Superior temporal gyrus (tissue), 1 donor: ENCODE results near the gene TIMM9.
"Not testable (repeated sequence)": the region's sequence is repeated elsewhere in the genome, so short reads cannot be mapped to it uniquely, and the experiment has no call there.

ENCODE experiments used
- DNase-seq: peaks from one replicate; pipeline ENCODE4 v3.0.0-alpha.2; 2016; ENCODE audit errors: extremely low spot score

TIMM9 gene

DNA sequence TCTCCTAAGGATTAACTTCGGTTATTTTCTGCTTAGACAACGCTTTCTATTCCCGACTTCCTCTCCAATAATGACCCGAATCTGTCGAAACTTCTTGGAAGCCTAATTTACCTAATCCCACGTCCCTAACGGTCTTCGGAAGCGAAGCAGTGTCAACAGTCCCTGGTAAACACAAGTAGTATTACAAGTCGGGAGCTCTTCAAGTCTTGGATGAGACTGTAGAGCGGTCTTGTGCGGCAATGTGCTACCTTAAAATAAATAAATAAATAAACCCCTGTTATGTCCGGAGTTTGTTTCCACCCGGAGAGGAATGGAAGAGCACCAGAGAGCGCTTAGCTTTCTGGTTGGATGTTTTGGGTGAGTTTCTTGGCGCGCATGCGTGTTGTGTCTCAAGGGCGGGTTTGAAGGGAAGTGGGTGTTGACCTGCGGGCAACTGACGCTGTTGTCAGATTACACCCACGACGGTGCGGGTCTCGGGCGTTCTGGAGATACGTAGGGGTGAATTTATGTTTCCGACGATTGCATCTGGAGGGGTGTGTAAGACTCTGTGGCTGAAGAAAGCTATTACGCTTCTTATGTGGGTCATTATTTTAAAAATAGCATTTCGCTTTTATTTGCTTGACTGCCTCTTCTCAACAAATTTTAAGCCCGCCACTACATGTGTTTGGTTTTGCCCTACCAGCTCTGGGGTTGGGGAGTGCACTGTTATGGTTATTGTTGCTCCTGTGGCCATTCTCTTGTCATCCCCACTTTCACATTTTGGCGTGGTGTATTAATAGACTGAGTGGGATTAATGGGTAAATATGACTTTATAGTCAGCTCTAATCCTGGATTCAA, at the start of gene TIMM9, which contains the start of gene KIAA0586:
Gene TIMM9, minus strand, starts transcription at position 251 of the 837 bp plus-strand sequence. CDS start 15,586 bp downstream, outside the sequence.
Gene KIAA0586, plus strand, starts transcription at position 439 of the 837 bp plus-strand sequence. CDS start 546 bp downstream, outside the sequence.
- peak; percentile 99 for DNase-seq

- no peak for DNase-seq
These were observed 49.0 kb upstream of the TIMM9 start for GRCh38 chr14:58476320-58476719.

DNA sequence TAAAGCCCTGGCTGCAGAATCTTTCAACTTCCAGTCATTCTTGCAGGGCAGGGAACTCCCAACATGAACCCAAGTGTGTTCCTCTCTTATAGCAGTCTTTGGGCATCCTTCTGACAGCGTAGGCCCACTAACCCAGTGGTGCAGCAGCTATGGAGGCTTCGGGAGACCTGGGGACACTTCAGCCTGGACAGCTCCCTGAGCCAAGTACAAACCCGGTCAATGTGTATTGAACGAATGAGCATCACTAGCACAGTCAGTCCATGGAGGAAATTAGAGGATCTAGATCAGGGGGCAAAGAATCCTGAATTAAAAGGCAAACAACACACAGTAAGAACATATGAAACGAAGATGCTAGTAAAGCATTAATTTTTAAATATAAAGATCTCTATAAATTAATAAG, 42.0 kb upstream of the TIMM9 start:
- no peak for DNase-seq

DNA sequence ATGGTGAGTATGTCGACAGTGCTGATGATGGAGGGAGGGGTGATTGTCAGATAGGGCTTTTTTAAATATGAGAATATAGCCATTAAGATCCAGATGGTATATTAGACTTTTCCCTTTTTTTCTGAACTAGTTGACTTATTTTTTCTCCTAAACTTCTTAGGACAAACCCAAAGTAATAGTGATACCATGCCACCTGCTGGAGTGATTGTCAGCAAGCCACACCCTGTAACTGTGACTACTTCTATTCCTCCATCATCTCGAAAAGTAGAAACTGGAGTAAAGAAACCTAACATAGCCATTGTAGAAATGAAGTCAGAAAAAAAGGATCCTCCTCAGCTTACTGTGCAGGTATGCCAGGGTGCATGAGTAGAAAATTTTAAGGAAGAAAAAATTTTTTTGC, 40.2 kb upstream of the TIMM9 start:
- DNase-seq = no peak

GRCh38 chr14:58466459-58466858, 39.1 kb upstream of the TIMM9 start:
- DNase-seq = no peak

DNA sequence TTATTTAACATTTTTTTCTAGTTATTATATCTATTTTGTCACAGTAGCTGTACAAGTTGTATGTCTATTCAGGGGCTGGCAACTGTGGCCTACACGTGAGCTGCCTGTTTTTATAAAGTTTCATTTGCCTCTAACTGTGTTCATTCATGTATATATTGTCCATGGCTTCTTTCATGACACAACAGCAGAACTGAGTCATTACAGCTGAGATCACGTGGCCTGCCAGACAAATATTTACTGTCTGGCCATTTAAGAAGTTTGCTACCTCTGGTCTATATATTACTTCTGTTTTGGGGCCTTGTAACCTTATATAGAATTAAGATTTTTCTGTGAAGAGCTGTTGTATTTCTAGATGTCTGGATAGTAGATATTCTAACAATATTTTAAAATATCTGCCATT, 38.1 kb upstream of the TIMM9 start:
- no peak for DNase-seq

DNA sequence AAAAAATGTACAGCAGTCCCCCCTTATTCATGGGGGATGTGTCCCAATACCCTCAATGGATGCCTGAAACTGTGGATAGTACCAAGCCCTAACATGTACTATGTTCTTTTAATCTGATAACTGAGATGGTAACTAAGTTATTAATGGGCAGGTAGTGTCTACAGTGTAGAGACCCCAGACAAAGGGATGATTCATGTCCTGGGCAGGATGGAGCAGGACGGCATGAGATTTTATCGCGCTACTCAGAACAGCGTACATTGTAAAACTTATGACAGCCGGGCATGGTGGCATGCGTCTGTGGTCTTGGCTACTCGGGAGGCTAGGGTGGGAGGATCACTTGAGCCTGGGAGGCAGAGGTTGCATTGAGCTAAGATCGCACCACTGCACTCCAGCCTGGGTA, 37.3 kb upstream of the TIMM9 start:
- DNase-seq = no peak

GRCh38 chr14:58463147-58463546, 35.8 kb upstream of the TIMM9 start:
- DNase-seq = no peak

DNA sequence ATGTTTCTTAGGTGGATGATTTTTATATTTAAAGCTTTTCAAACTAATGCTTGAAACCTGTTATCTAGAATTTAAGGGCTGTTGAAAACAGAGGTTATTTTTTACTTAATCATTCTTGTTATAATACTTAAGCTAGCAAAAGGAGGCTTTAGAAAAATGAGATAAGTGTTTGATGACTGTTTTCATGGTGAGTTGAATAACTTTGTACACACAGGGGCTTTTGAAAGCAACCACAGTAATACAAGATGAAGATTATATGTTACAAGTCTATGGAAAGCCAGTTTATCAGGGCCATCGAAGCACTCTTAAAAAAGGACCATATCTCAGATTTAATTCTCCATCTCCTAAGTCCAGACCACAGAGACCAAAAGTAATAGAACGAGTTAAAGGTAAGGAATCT, 33.4 kb upstream of the TIMM9 start:
- no peak for DNase-seq

DNA sequence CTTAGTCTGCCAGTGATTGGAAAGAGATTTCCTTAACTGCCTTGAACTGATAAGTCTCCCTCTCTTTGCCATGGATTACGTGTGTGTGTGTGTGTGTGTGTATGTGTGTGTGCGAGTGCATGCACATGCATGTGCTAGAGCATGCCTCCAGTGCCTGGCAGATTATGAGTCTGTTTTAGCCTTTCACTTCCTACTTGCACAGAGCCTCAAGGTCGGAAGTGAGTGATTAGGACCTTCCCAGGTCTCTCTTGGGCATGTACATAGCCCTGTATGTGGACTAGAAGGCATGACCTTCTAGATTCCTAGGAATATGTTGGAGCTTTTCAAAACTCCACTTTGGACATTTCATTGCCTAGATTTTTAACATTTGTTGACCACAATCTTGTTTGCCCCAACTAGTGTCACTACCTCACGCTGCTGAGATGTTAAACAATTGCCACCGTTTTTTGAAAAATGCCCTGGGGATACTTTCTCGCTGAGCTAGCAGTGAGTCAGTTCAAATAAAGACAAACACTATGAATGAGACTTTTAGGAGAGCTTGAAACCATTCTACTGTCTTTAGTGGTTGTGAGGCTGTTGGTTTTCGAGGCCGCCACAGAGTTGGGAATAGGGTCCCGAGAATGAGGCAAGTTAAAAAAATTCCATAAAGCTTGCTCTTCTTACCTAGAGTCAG, 28.4 kb upstream of the TIMM9 start:
- no peak for DNase-seq

DNA sequence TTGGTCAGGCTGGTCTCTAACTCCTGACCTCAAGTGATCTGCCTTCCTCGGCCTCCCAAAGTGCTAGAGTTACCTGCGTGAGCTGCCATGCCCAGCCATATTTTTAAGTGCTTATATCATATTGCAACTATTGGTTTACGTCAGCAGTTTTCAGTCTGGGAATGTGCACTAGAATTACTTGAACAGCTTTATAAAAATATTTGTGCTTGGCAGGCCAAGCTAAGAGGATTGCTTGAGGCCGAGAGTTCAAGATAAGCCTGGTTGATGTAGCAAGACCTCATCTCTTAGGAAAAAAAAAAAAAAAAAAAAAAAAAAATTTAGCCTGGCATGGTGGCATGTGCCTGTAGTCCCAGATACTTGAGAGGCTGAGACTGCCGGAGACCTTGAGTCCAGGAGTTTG, 17.3 kb upstream of the TIMM9 start:
- DNase-seq = no peak

- DNase-seq = no peak
These were observed 12.1 kb upstream of the TIMM9 start for GRCh38 chr14:58439476-58439875.

DNA sequence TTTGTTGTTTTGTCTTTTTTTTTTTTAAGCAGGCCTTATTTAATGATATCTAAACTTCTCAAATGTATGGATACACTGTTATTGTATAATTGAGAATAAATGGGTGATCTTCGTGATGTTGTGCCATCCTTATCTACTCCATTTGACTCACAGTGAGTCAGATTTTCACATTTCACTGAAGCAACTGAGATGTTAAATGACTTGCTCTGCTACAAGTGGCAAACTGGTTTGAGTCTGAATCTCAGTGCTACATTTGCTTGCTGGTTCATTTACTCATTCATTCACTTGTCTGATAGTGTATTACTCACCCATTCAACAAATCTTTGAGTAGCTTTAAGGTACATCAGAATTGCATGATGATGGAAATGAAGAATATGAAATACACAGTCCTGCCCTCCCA, 2.8 kb upstream of the TIMM9 start:
- DNase-seq = no peak

DNA sequence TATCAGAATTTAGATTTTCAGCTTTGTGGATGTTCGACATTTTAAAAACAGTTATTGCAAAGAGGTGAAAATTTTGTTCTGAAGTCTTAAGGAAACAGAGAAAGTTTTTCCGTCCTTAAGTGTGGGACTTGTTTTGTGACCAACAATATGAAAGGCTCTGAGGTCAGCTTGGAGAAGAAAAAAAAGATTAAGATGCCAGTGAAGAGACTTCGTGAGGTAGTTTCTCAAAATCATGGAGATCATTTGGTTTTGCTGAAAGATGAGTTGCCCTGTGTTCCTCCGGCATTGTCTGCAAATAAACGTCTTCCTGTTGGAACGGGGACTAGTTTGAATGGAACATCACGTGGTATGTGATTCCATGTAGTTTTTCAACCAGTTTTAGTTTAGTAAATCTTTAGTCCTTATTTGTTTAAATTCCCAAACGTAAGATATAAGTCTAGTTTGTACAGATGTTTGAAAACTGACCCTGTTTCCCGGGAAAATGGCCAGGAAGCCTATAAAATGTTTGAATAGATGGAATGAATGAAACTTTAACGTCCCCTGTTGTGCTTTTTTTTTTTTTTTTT, 870 bp upstream of the TIMM9 start:
- DNase-seq = peak; percentile 66

GRCh38 chr14:58426670-58427280, 556 bp downstream of the TIMM9 start:
- no peak for DNase-seq

- not testable (repeated sequence) for DNase-seq
These were observed 10.4 kb downstream of the TIMM9 start for GRCh38 chr14:58416934-58417333.

- no peak for DNase-seq
These were observed 11.4 kb downstream of the TIMM9 start for GRCh38 chr14:58415636-58416547.

DNA sequence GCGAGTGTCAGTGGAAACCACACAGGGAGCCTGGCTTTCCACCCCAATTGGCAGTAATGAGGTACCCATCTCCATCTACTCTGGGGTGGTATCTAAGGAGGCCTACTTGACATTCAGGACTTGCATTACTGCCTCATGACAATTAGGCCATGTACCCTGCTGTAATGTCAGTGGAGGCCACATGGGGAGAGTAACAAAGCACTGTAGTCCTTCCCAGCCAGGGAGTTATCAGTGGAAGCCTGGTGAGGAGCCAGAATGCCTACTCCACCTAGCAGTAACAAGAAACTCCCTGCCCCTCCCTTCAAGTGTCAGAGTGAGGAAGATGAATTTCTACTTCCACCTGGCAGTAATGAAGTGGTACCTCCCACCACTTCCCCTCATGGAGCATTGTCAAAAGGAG, 12.5 kb downstream of the TIMM9 start:
- DNase-seq = no peak

DNA sequence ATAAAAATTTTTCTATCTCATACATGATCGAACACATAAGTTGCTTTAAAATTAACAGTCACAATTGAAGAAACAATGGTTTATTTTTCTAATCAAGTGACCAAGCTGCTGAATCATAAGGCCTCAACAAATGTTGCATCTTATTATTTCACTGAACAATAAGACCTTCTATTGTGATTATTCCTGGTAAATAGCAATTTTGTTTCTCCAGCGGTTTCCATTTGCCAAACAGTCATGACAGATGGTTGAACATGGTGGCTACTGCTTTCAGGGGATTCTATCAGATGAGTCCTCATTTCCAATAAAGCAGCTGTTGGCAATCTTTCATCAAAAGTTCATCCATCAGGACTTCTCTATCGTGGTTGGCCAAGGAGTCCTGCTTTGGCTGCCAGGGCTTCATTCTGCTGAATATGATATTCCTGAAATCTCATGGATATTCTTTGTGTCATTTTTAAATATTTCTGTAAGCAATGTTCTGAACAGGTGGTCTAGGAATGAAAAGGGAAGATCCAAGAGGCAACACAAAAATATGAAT, 18.6 kb downstream of the TIMM9 start:
- DNase-seq = peak; percentile 90

GRCh38 chr14:58401587-58401986, 25.7 kb downstream of the TIMM9 start:
- no peak for DNase-seq

DNA sequence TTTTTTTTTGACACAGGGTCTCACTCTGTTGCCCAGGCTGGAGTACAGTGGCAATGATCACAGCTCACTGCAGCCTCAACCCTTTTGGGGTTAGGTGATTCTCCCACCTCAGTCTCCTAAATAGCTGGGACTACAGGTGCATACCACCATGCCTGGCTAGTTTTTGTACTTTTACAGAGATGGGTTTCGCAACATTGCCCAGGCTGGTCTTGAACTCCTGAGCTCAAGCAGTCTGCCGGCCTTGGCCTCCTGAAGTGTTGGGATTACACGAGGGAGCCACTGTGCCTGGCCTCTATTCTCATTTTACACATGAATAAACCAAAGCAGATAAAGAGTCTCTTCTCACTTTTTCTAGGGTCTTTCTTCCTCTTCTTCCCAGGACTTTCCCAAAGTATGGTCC, 28.4 kb downstream of the TIMM9 start:
- DNase-seq = no peak
